A549 treated with AZD9567 at 1 μM for 4 hours (cell line): ENCODE measurements around the gene PSRC1. TPM values are rescaled to one million over a fixed set of nuclear protein-coding genes. Genes with fewer than 3 reads are reported as not detected.

Source experiments
- total RNA-seq: library from RNA; stranded (reverse); fragments of 200-300 nt; extraction: Qiagen RNA extraction; gene quantifications from 5 replicates; pipeline ENCODE4 v1.2.3, GENCODE V29; 2022; ENCODE audit not compliant: insufficient read depth

The PSRC1 gene
- total RNA-seq, result 14.7 to 23.9 TPM (median 22.7 TPM) in 5 replicates

GRCh38 chr1:109282952-109283747 lies at the start of gene PSRC1:
Gene PSRC1 (minus strand): TSS chr1:109283145.

DNA sequence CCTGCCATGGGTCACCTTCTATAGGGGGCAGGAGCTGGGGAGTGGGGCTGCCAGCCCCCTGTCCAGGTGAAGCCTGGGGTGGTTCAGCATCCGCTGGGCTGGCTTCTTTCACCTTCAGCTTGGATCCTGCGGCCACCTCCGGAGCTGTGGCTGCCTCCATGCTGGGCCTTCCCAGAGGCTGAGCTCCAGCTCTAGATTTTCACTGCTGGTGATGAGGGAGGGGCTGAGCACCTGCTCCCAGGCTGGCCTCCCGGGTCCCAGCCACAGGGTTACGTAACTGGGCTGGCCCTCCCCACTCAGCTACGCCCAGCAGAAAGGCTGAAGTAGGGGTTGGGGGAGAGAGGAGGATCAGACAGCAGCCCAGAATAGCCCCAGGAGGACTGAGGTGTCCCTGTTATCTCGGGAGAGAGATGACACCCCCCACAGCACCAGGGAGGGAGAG lies 23.9 kb upstream of the PSRC1 start, which contains the start of gene MYBPHL:
TSS of gene MYBPHL (minus strand) at position 180 of the 442 bp plus-strand sequence. CDS start at position 160, 20 bp downstream.

GRCh38 chr1:109248797-109249629 lies 33.9 kb downstream of the PSRC1 start, which contains the start of gene CELSR2:
Gene CELSR2 (plus strand): TSS chr1:109249539. CDS start chr1:109250080, 541 bp downstream.

Other genes with a start within 250 kb of the PSRC1 start
- 8.3 to 12.4 TPM (median 9.7 TPM) in 5 replicates for gene WDR47, start 241.0 kb downstream of the PSRC1 start, total RNA-seq
- gene TAF13, start 207.1 kb downstream of the PSRC1 start, total RNA-seq, result 24.9 to 31.0 TPM (median 26.8 TPM) in 5 replicates
- 7.7 to 8.9 TPM (median 8.5 TPM) in 5 replicates for gene TMEM167B, start 192.4 kb downstream of the PSRC1 start, total RNA-seq
- gene ELAPOR1, start 169.0 kb downstream of the PSRC1 start, total RNA-seq, result 0.34 to 0.63 TPM (median 0.50 TPM) in 4 of 5 replicates, not detected in the other
- 90.6 to 94.3 TPM (median 92.6 TPM) in 5 replicates for gene SARS1, start 69.2 kb downstream of the PSRC1 start, total RNA-seq
- gene CELSR2, start 33.6 kb downstream of the PSRC1 start, total RNA-seq, result 4.2 to 5.2 TPM (median 4.6 TPM) in 5 replicates
- gene MYBPHL, start 23.9 kb upstream of the PSRC1 start, total RNA-seq, result not detected in 5 replicates
- gene SORT1, start 114.8 kb upstream of the PSRC1 start, total RNA-seq, result 3.4 to 8.7 TPM (median 3.5 TPM) in 5 replicates
- gene PSMA5, start 143.3 kb upstream of the PSRC1 start, total RNA-seq, result 103 to 152 TPM (median 110 TPM) in 5 replicates
- 0.07 to 0.19 TPM (median 0.10 TPM) in 4 of 5 replicates, not detected in the other for gene SYPL2, start 183.4 kb upstream of the PSRC1 start, total RNA-seq
- gene ATXN7L2, start 200.8 kb upstream of the PSRC1 start, total RNA-seq, result 1.7 to 2.4 TPM (median 2.2 TPM) in 5 replicates
- gene CYB561D1, start 210.9 kb upstream of the PSRC1 start, total RNA-seq, result 4.3 to 7.6 TPM (median 4.9 TPM) in 5 replicates
- gene AMIGO1, start 226.6 kb upstream of the PSRC1 start, total RNA-seq, result 1.0 to 1.5 TPM (median 1.1 TPM) in 5 replicates